ENCODE data around the gene TSPYL1. TPM values are rescaled to one million over a fixed set of nuclear protein-coding genes. Genes with fewer than 3 reads are reported as not detected.

The TSPYL1 gene
- total RNA-seq, 1 experiment from 2014 or later, result 73.1 TPM

DNA sequence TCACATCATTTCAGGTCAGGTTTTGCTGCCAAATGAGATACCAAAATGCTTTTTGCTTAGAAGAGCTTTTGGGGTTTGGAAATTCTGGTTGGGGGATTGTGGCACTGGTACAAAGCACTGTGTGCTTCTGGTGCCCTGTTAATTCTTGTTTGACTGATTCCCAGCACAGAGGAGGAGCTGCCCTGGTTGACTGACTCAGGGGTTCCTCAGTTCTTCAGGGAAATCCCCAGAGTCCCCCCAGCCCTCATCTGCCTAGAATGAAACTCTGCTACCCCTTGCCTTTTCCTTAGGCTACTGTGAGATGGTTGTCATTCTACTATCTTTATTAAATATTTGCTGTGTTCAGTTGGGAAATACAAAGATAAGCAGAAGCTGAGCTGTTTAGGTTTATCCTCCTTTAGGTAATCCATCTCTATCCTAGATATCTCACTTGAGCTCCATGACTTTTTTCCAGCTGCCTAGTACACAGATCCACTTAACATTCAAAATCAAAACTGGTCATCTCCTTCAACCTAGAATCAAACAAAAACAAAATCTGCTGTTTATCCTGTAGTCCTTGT is 24.9 kb upstream of the TSPYL1 start:
- Histone ChIP-seq H3K9me3 (ENCODE audit: insufficient read depth, low read depth) (no peaks in the 10 kb centered on the region), H2AFZ (no peak overlapping the region), H3K79me2 (ENCODE audit: low read depth) (no peaks in the 10 kb centered on the region), H3K9me2 (ENCODE audit: insufficient read depth) (0 out of 2 replicates have a peak, but pooled peaks cover 3% of the 10 kb centered on the region), H3K27ac (no peak overlapping the region), H3K4me1 (replicated peaks; ENCODE audit: insufficient read depth) (no peaks in the 10 kb centered on the region), H3F3A (ENCODE audit: insufficient read depth, low read depth) (no peaks in the 10 kb centered on the region), H3K4me2 (no peak overlapping the region), H3K36me3 (ENCODE audit: low read depth) (no peaks in the 10 kb centered on the region), H4K20me1 (ENCODE audit: insufficient read depth) (no peaks in the 10 kb centered on the region; the same call in 1 of the 2 replicates), H3K27me3 (ENCODE audit: insufficient read depth, low read depth) (no peaks in the 10 kb centered on the region), H3K4me3 (no peak overlapping the region)
- no peak for DNase-seq
- CTCF ChIA-PET, result no interaction called here
- POLR2A ChIA-PET (ENCODE audit: unreplicated experiment), result interaction anchor here (0.6 kb wide), 1 partner anchor 266 kb away, joined by 5 read pairs; no protein-coding TSS in a partner anchor
- no peak for TF ChIP-seq EZH2 (IDR thresholded peaks at IDR 0.05; ENCODE audit: low read depth)
- TF ChIP-seq, protein P1, sequence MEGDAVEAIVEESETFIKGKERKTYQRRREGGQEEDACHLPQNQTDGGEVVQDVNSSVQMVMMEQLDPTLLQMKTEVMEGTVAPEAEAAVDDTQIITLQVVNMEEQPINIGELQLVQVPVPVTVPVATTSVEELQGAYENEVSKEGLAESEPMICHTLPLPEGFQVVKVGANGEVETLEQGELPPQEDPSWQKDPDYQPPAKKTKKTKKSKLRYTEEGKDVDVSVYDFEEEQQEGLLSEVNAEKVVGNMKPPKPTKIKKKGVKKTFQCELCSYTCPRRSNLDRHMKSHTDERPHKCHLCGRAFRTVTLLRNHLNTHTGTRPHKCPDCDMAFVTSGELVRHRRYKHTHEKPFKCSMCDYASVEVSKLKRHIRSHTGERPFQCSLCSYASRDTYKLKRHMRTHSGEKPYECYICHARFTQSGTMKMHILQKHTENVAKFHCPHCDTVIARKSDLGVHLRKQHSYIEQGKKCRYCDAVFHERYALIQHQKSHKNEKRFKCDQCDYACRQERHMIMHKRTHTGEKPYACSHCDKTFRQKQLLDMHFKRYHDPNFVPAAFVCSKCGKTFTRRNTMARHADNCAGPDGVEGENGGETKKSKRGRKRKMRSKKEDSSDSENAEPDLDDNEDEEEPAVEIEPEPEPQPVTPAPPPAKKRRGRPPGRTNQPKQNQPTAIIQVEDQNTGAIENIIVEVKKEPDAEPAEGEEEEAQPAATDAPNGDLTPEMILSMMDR (conservative IDR thresholded peaks at IDR 0.05), result no peak
- intact Hi-C loops (cut with micrococcal nuclease; ENCODE audit: unreplicated experiment), result no loop called here
- BruUV-seq (replicated peaks), result no TSS peak

DNA sequence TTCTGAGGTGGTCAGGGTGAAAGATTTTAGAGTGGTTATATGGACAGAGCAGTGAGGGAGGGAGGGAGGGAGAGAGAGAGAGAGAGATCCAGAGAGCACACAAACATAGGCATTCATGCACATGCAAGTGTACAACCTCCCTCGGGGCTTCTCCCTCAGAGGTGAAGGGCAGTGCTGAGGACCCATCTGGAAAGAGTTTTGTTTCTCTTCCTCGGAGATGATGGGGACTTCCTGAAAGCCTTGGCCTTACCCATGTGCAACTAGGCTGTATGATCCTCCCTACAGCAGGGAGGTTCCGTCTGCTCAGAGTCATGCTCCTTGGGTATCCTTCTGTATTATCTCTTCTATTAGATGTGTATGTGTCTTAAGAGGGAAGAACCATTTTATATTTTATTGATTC is 21.4 kb upstream of the TSPYL1 start:
- Histone ChIP-seq H3F3A (ENCODE audit: insufficient read depth, low read depth) (no peaks in the 10 kb centered on the region), H3K27ac (no peak overlapping the region), H3K9me3 (ENCODE audit: insufficient read depth, low read depth) (no peaks in the 10 kb centered on the region; the same call in 1 of the 2 replicates), H3K36me3 (ENCODE audit: low read depth) (no peaks in the 10 kb centered on the region), H3K27me3 (ENCODE audit: insufficient read depth, low read depth) (no peaks in the 10 kb centered on the region), H3K4me3 (no peak overlapping the region), H3K9me2 (ENCODE audit: insufficient read depth) (no peaks in the 10 kb centered on the region), H3K79me2 (ENCODE audit: low read depth) (no peaks in the 10 kb centered on the region), H3K4me2 (no peak overlapping the region), H3K4me1 (replicated peaks; ENCODE audit: insufficient read depth) (no peaks in the 10 kb centered on the region), H4K20me1 (ENCODE audit: insufficient read depth) (no peaks in the 10 kb centered on the region; the same call in 1 of the 2 replicates), H2AFZ (no peak overlapping the region)
- ChIA-PET CTCF (no interaction called here), POLR2A (ENCODE audit: unreplicated experiment) (no interaction called here)
- no peak for TF ChIP-seq EZH2 (IDR thresholded peaks at IDR 0.05; ENCODE audit: low read depth)
- TF ChIP-seq, protein P1 (conservative IDR thresholded peaks at IDR 0.05), result no peak
- intact Hi-C loops (cut with micrococcal nuclease; ENCODE audit: unreplicated experiment), result no loop called here
- DNase-seq, result no peak
- no TSS peak for BruUV-seq (replicated peaks)

DNA sequence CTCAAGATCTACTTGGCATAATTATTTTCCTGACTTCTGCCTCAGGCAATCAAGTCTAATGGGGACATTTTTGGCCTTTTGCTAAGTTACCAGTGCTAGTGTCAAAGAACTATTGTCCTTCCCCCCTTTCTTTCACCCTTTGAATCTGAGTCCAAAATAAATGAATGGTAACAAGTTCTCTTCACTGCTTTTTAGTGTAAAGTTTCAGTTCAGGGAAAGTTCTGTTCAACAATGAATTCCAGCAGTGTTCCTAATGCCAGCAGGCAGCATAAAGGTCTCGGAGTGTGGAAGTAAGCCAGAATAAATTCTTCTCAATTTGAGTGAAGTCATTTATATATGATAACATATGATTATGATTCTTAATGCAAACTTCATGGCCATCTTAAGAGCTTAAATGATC is 20.8 kb upstream of the TSPYL1 start:
- no peak for TF ChIP-seq EZH2 (IDR thresholded peaks at IDR 0.05; ENCODE audit: low read depth)
- TF ChIP-seq, protein P1 (conservative IDR thresholded peaks at IDR 0.05), result no peak
- CTCF ChIA-PET, result no interaction called here
- Histone ChIP-seq H2AFZ (no peak overlapping the region), H3K4me3 (no peak overlapping the region), H3K27ac (no peak overlapping the region), H3K4me2 (no peak overlapping the region), H3K9me2 (ENCODE audit: insufficient read depth) (no peaks in the 10 kb centered on the region), H4K20me1 (ENCODE audit: insufficient read depth) (no peaks in the 10 kb centered on the region; the same call in 1 of the 2 replicates), H3K27me3 (ENCODE audit: insufficient read depth, low read depth) (no peaks in the 10 kb centered on the region), H3K79me2 (ENCODE audit: low read depth) (no peaks in the 10 kb centered on the region), H3K9me3 (ENCODE audit: insufficient read depth, low read depth) (no peaks in the 10 kb centered on the region; the same call in 1 of the 2 replicates), H3K36me3 (ENCODE audit: low read depth) (no peaks in the 10 kb centered on the region), H3K4me1 (replicated peaks; ENCODE audit: insufficient read depth) (no peaks in the 10 kb centered on the region), H3F3A (ENCODE audit: insufficient read depth, low read depth) (no peaks in the 10 kb centered on the region)
- no peak for DNase-seq
- intact Hi-C loops (cut with micrococcal nuclease; ENCODE audit: unreplicated experiment), result no loop called here
- POLR2A ChIA-PET (ENCODE audit: unreplicated experiment), result no interaction called here
- no TSS peak for BruUV-seq (replicated peaks)
